PFSK-1 (cell line): ENCODE data around the gene CD200.

Source experiments
- POLR2AphosphoS5 ChIP-seq: IDR thresholded peaks from 2 replicates; pipeline ENCODE4 v1.6.1; 2012; ENCODE audit warnings: low read depth, mild to moderate bottlenecking, control low read depth, low read length, moderate library complexity
- TAF1 ChIP-seq: IDR thresholded peaks from 2 replicates; pipeline ENCODE4 v1.6.1; 2012; ENCODE audit warnings: low read length, control low read depth, borderline replicate concordance; ENCODE audit not compliant: insufficient read depth

DNA sequence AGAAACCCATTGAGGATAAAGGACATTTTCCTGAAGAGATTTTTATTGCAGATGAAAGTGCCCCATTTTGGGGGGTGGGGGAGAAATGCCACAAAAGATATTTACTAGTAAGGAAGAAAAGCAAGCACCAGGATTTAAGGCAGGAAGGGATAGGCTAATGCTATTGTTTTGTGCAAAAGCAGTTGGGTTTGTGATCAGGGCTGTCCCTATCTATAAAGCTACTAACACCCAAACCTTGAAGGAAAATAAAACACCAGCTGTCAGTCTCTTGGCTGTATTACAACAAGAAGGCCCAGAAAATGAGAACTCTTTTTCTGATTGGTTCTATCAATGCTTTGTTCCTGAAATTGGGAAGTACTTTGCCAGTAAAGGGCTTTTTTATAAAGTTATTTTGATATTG, 56.0 kb downstream of the CD200 start:
- TF ChIP-seq POLR2AphosphoS5 = no peak
- no peak for TF ChIP-seq TAF1
